Activated T-helper 2 cell treated with anti-CD3 and anti-CD28 coated beads, Interferon-gamma antibody, Interleukin-2, Interleukin-4, amounts not matched to agents 10 μg/mL and 5 μg/mL and 100 μg/mL, durations not matched to agents 14 hours and 24 hours and 36 hours (primary cell): Measurements from ENCODE around the gene ULK4. TPM values are rescaled to one million over a fixed set of nuclear protein-coding genes. Genes with fewer than 3 reads are reported as not detected.
"Not testable (repeated sequence)": the region's sequence is repeated elsewhere in the genome, so short reads cannot be mapped to it uniquely, and the experiment has no call there.

ENCODE experiments used
- DNase-seq: peaks from one replicate; pipeline ENCODE4 v3.0.0; 2021; ENCODE audit warnings: low spot score
- H3K27ac Mint-ChIP-seq: one replicate; pipeline ENCODE4 v1.8.0; 2021; ENCODE audit warnings: mixed read lengths
- H3K27me3 Mint-ChIP-seq: one replicate; pipeline ENCODE4 v1.8.0; 2021; ENCODE audit warnings: low read depth, mixed read lengths
- H3K36me3 Mint-ChIP-seq: one replicate; pipeline ENCODE4 v1.8.0; 2021; ENCODE audit warnings: low read depth, mixed read lengths
- H3K4me1 Mint-ChIP-seq: one replicate; pipeline ENCODE4 v1.8.0; 2021; ENCODE audit warnings: low read depth, mixed read lengths
- H3K4me3 Mint-ChIP-seq: one replicate; pipeline ENCODE4 v1.8.0; 2021; ENCODE audit warnings: low read depth, mild to moderate bottlenecking, moderate library complexity, mixed read lengths
- H3K9me3 Mint-ChIP-seq: one replicate; pipeline ENCODE4 v1.8.0; 2021; ENCODE audit warnings: mixed read lengths
- intact Hi-C: fragments of 100-400 bp; cut with micrococcal nuclease; formaldehyde crosslinking; loops from one replicate; pipeline ENCODE4 v1.15.1; 2023
- total RNA-seq: library from RNA; stranded (reverse); gene quantifications from 2 replicates; pipeline ENCODE4 v1.2.3, GENCODE V29; 2022

Gene ULK4
- total RNA-seq, 1 donor from 2014 or later, result 7.5 TPM

DNA sequence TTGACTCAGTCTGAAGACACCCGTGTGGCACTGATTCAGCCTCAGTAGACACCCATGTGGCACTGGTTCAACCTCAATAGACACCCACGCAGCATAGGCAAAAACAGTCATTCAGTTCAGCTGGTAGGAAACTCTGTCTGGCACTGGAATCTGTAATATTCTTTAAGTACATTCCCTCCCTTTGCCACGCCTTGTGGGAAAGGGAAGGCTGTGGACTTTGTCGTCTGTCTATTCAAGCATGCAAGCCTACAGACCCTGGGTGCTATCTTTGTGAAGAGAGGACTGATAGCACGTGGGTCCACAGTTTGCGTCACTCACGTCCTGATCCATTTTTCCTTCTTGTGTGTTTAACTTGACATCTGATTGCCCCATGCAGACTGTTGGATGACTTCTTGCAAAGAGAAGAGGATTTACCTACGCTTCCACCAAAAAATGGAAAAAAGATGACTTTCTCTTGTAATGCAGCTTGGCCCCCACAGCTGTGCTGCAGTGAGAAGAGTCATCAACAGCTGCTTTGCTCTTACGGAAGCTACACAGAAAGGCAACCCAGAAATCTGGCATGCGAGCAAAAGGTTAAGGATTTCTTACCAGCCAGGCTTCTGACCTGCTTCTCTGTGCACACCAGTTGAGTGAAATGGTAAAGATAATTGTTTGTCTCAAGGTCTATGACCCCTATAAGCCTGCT lies 278.1 kb downstream of the ULK4 start:
- Mint-ChIP-seq H3K27ac (no peak overlapping the region), H3K27me3 (no peaks in the 10 kb centered on the region), H3K9me3 (no peaks in the 10 kb centered on the region), H3K4me1 (no peaks in the 10 kb centered on the region), H3K4me3 (no peak overlapping the region), H3K36me3 (no peaks in the 10 kb centered on the region)
- no peak for DNase-seq
- intact Hi-C loops, result no loop called here

DNA sequence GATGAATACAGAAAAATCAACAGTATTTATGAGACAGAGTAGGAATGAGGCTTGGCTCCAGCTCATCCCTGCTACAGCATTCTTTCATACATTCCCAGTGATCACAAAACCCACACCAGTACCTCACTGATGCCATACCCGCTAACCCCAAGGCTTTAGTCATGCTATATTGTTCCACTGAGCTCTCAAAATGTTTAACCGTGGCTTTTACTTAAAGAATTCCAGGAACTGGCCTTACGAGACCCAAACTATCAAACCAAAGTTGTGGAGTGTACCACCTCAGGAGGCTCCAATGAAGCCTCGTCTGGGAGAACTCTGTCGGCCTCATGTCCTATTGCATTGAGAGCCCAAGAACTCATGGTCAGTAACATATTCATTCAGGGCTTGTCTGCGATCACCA lies 278.9 kb downstream of the ULK4 start:
- Mint-ChIP-seq H3K36me3 (no peaks in the 10 kb centered on the region), H3K27ac (no peak overlapping the region), H3K9me3 (no peaks in the 10 kb centered on the region), H3K4me3 (no peak overlapping the region), H3K27me3 (no peaks in the 10 kb centered on the region), H3K4me1 (no peaks in the 10 kb centered on the region)
- DNase-seq, result no peak
- intact Hi-C loops, result no loop called here

DNA sequence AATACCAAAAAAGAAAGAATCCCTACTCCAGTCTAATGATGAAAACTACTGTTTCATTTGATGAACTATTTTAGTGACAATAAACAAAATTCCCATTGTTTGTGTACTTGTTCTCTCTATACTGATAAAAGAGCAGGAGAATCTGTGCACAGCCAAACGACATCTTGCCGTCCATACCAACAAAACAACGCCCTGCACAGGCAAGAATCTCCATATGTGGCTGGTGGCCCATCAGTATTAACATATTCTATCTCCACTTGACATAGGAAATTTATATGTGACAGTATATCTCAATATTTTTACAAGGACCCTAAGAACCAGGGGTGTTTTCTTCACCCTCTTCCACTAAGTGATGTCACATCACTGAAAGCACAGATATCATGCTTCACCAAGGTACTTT lies 279.5 kb downstream of the ULK4 start:
- intact Hi-C loops, result no loop called here
- no peaks in the 10 kb centered on the region for H3K9me3 Mint-ChIP-seq
- no peak overlapping the region for H3K27ac Mint-ChIP-seq
- no peaks in the 10 kb centered on the region for H3K36me3 Mint-ChIP-seq
- H3K4me1 Mint-ChIP-seq, result no peaks in the 10 kb centered on the region
- no peaks in the 10 kb centered on the region for H3K27me3 Mint-ChIP-seq
- DNase-seq, result no peak
- no peak overlapping the region for H3K4me3 Mint-ChIP-seq

DNA sequence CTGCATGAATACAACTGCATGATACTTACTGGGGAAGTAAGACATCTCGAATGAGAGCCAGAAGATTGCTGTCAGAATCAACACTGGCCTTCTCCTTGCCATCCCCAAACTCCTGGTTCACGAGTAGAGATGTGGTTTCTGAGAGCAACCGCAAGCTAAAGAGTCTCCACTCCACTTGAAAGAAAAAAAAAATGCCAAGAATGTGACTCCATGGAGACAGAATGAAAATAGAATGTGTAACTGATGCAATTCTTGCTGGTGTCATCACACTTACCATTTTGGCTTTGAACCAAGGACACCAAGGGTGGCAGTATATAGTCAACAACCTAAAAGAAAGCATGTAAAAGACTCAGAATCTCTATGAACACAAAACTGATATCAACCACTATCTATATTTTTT lies 280.4 kb downstream of the ULK4 start:
- Mint-ChIP-seq H3K36me3 (no peaks in the 10 kb centered on the region), H3K4me3 (no peak overlapping the region), H3K27me3 (no peaks in the 10 kb centered on the region), H3K4me1 (no peaks in the 10 kb centered on the region), H3K9me3 (no peaks in the 10 kb centered on the region), H3K27ac (no peak overlapping the region)
- intact Hi-C loops, result no loop called here
- no peak for DNase-seq

DNA sequence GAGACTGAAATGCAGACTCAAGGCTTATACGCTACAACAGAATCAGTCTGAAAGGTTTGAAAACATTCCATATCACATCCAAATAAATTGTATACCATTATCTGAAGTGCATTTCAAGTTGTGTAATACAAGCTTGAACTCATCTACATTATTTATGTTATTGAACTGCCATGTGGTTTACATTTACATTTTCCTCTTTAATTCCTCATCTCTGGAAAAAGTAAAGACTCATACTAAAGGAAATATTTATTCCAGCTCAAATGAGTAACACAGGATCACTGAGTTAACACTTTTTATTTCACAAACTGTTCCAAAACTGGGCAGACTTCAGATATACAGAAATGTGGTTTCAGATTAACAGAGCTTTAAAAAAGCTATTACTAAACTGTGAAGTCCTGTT lies 282.5 kb downstream of the ULK4 start:
- H3K27me3 Mint-ChIP-seq, result no peaks in the 10 kb centered on the region
- no peak overlapping the region for H3K4me3 Mint-ChIP-seq
- H3K4me1 Mint-ChIP-seq, result no peaks in the 10 kb centered on the region
- no peaks in the 10 kb centered on the region for H3K9me3 Mint-ChIP-seq
- no peak for DNase-seq
- intact Hi-C loops, result no loop called here
- H3K27ac Mint-ChIP-seq, result no peak overlapping the region
- H3K36me3 Mint-ChIP-seq, result no peaks in the 10 kb centered on the region

DNA sequence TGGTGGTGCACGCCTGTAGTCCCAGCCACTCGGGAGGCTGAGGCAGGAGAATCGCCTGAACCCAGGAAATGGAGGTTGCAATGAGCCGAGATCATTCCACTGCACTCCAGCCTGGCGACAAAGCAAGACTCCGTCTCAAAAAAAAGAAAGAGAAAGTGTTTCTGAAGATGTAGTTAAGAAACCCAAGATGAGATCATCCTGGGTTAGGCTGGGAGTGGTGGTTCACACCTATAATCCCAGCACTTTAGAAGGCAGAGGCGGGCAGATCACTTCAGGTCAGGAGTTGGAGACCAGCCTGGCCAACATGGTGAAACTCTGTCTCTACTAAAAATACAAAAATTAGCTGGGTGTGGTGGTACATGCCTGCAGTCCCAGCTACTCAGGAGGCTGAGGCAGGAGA lies 286.8 kb downstream of the ULK4 start:
- DNase-seq, H3K36me3 Mint-ChIP-seq, H3K27me3 Mint-ChIP-seq, intact Hi-C loops, H3K9me3 Mint-ChIP-seq, H3K4me1 Mint-ChIP-seq, H3K4me3 Mint-ChIP-seq, H3K27ac Mint-ChIP-seq: not testable (repeated sequence)

DNA sequence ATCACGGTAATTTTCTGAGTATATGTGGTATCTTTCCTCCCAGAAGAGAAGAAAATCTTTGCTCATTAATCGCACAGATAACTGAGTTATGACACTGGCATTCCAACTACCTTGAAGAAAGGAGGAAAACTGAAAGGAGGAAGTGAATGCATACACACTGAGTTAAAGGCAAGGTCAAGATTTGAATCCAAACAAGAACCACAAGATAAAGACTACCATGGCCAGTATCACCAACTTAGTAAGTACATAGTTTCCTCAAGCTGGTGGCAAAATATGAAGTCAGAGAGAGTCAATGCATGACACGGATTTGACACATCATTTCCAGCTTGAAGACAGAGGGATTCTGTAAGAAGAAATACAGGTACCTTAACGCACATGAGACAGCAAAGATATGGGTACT lies 287.5 kb downstream of the ULK4 start:
- intact Hi-C loops, result no loop called here
- no peak overlapping the region for H3K27ac Mint-ChIP-seq

DNA sequence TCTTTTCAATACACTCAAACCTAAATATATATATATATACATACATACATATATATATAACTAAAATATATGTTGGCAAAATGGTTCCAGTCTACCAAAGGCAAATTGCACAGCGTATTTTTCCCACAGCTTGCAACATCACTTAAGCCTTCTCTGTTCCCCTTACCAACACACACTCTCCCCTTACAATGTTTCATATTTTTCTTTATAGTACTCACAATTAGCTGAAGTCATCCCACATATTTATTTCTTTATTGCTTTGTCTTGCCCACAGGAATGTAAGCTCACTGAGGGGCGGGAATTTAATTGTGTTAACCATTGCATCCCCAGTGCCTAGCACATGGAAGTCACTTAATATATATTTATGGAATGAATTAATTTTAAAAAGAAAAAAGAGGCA lies 288.3 kb downstream of the ULK4 start:
- intact Hi-C loops, result no loop called here
- no peak for DNase-seq
- no peak overlapping the region for H3K27ac Mint-ChIP-seq
- peaks cover 5% of the 10 kb centered on the region for H3K9me3 Mint-ChIP-seq
- H3K4me1 Mint-ChIP-seq, result no peaks in the 10 kb centered on the region
- no peaks in the 10 kb centered on the region for H3K27me3 Mint-ChIP-seq
- H3K4me3 Mint-ChIP-seq, result no peak overlapping the region
- no peaks in the 10 kb centered on the region for H3K36me3 Mint-ChIP-seq

More for the DNA sequence above, 287.5 kb downstream of the ULK4 start:
- Mint-ChIP-seq H3K4me3 (no peak overlapping the region), H3K9me3 (peaks cover 5% of the 10 kb centered on the region), H3K4me1 (no peaks in the 10 kb centered on the region), H3K36me3 (no peaks in the 10 kb centered on the region), H3K27me3 (no peaks in the 10 kb centered on the region)
- DNase-seq, result no peak

DNA sequence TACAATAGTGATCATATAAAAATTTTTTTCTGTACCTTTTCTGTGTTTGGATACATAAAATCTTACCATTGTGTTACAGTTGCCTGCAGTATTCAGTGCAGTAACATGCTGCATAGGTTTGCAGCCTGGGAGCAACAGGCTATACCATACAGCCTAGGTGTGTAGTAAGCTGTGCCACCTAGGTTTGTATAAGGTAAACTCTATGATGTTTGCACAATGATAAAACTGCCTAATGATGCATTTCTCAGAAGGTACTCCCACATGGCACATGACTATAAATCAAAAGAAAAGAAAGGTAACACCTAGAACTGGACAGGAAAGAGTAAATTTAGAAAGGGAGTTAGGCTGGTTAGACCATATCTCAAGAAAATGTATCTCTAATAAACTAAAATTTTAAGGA lies 293.5 kb downstream of the ULK4 start:
- no peak for DNase-seq
- Mint-ChIP-seq H3K27me3 (no peaks in the 10 kb centered on the region), H3K9me3 (peaks cover 22% of the 10 kb centered on the region), H3K4me3 (no peak overlapping the region), H3K36me3 (no peaks in the 10 kb centered on the region), H3K27ac (no peak overlapping the region), H3K4me1 (no peaks in the 10 kb centered on the region)
- intact Hi-C loops, result no loop called here

DNA sequence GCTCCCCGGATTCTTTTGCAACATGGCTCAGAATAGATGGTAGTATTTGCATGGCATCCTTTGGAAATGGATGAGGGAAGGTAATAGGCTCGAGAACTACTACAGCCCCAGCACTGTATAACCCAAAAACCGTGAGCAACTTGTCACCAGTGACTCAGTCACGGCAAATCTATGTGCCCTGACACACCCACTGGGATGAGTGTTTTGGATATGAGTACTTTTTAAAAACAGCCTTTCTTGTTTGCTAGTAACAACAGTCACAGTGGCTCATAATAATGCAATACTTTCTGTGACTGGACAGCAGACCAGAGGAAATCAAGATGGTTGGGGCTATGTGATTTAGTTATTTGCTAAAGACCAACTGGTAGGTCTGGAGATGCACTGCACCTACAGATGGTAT lies 299.6 kb downstream of the ULK4 start:
- H3K4me1 Mint-ChIP-seq, result no peaks in the 10 kb centered on the region
- no peaks in the 10 kb centered on the region for H3K27me3 Mint-ChIP-seq
- H3K9me3 Mint-ChIP-seq, result peaks cover 17% of the 10 kb centered on the region
- no peak for DNase-seq
- no peak overlapping the region for H3K27ac Mint-ChIP-seq
- H3K36me3 Mint-ChIP-seq, result no peaks in the 10 kb centered on the region
- H3K4me3 Mint-ChIP-seq, result no peak overlapping the region
- intact Hi-C loops, result no loop called here

DNA sequence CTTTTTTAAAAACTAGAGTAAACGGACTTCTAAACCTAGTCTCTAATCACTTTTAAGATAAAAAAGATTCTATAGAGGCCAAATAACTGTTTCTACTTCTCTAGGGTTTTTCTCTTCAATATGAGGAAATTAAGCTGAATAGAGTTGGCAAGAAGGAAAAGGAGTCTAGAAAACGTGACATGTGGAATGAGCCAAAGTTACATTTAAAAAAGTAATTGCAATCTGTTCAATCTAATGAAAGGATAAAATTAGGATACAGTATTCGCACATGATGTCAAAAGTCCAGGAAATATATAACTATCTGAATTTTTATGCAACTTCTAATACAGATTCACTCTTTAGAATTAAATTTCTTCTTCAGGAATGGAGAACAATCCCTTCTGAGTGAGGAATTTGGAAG lies 300.1 kb downstream of the ULK4 start:
- Mint-ChIP-seq H3K4me1 (no peaks in the 10 kb centered on the region), H3K4me3 (no peak overlapping the region), H3K36me3 (no peaks in the 10 kb centered on the region), H3K27me3 (no peaks in the 10 kb centered on the region), H3K27ac (no peak overlapping the region), H3K9me3 (peaks cover 17% of the 10 kb centered on the region)
- intact Hi-C loops, result no loop called here
- no peak for DNase-seq

DNA sequence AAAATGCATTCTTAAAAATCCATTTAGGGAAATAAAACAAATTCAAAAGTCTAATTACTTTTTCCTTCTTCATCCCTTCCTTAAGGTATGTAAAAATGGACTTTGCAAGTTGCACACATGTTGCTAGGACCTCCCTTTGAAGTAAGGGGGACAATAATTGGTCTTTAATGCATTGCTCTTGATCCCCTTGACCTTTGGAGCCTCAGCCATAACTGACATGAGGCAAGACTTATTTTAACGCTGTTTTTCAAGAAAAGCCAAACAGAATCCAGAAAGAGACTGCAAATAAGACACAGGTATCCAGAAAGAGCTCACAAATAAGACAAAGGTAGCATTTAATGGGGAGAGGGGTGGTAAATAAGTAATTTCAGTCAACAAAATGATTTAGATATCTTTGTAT lies 301.4 kb downstream of the ULK4 start:
- Mint-ChIP-seq H3K27ac (no peak overlapping the region), H3K27me3 (no peaks in the 10 kb centered on the region), H3K4me3 (no peak overlapping the region), H3K36me3 (no peaks in the 10 kb centered on the region), H3K4me1 (no peaks in the 10 kb centered on the region), H3K9me3 (peaks cover 8% of the 10 kb centered on the region)
- intact Hi-C loops, result no loop called here
- no peak for DNase-seq

DNA sequence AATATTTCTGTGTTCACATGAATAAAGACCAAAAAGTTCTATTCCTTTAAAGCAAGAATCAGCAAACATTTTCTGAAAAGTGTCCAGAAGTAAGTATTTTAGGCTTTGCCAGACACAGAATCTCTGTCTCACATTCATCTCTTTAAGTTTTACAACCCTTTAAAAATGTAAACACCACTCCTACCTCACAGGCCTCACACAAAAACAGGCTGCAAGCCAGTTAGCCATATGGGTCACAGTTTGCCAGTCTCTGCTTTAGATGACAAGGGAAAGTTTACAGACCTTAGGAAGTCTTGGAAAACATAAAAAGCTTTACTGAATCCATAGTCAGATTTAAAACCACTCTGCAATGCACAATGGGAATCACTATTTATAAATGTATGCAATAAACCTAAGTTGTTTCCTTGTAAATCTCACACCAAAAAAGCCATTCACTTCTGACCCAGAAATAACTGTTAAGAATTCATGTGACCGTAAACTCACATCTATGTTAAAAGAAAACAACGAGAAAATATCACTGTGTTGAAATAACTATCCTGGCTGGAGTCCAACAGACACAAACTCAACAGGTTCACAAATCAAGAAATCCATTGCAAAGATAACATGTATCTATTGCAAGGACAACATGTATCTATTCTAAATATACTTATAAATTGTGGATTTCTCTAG lies 308.2 kb downstream of the ULK4 start:
- no peaks in the 10 kb centered on the region for H3K27me3 Mint-ChIP-seq
- intact Hi-C loops, result no loop called here
- H3K4me1 Mint-ChIP-seq, result no peaks in the 10 kb centered on the region
- DNase-seq, result no peak
- peaks cover 10% of the 10 kb centered on the region for H3K9me3 Mint-ChIP-seq
- no peak overlapping the region for H3K4me3 Mint-ChIP-seq
- H3K27ac Mint-ChIP-seq, result no peak overlapping the region
- H3K36me3 Mint-ChIP-seq, result no peaks in the 10 kb centered on the region
